Muscle layer of duodenum (tissue), 2 donors: ENCODE data around the gene DAPP1.

Experiments
- H3K27ac ChIP-seq: one replicate; pipeline ENCODE4 v1.7.0; 2013; ENCODE audit warnings: mild to moderate bottlenecking, low read length
- H3K27me3 ChIP-seq: one replicate; pipeline ENCODE4 v1.7.0; 2013; ENCODE audit warnings: low read depth, mild to moderate bottlenecking, control low read depth, low read length
- H3K36me3 ChIP-seq, 2 donors: one replicate each; pipeline ENCODE4 v1.7.0; 2013; ENCODE audit warnings: low read length in 2 of 2, control low read depth in 1 of 2, mild to moderate bottlenecking in 1 of 2; ENCODE audit not compliant: insufficient read depth in 2 of 2, control insufficient read depth in 1 of 2
- H3K4me1 ChIP-seq, 2 donors: one replicate each; pipeline ENCODE4 v1.7.0; 2013; ENCODE audit warnings: low read length in 2 of 2, mild to moderate bottlenecking in 2 of 2, control low read depth in 1 of 2, moderate library complexity in 1 of 2; ENCODE audit not compliant: insufficient read depth in 2 of 2, control insufficient read depth in 1 of 2
- H3K4me3 ChIP-seq, 2 donors: one replicate each; pipeline ENCODE4 v1.7.0; 2013; ENCODE audit warnings: low read length in 2 of 2, low read depth in 1 of 2, mild to moderate bottlenecking in 1 of 2
- H3K9me3 ChIP-seq, 2 donors: one replicate each; pipeline ENCODE4 v1.7.0; 2013; ENCODE audit warnings: low read length in 2 of 2, control low read depth in 1 of 2, mild to moderate bottlenecking in 1 of 2; ENCODE audit not compliant: control insufficient read depth in 1 of 2
- donor health status: healthy.

Gene DAPP1

GRCh38 chr4:99915449-99915848, 98.8 kb downstream of the DAPP1 start:
- no peak overlapping the region for H3K4me3 ChIP-seq
- no peaks in the 10 kb centered on the region for H3K27me3 ChIP-seq
- peaks cover 10 to 18% of the 10 kb centered on the region in 2 donors for H3K36me3 ChIP-seq
- H3K27ac ChIP-seq: no peak overlapping the region
- no peaks in the 10 kb centered on the region for H3K4me1 ChIP-seq
- no peaks in the 10 kb centered on the region for H3K9me3 ChIP-seq

- H3K36me3 ChIP-seq: peaks cover 13 to 24% of the 10 kb centered on the region in 2 donors
- H3K9me3 ChIP-seq: no peaks in the 10 kb centered on the region
- H3K27me3 ChIP-seq: no peaks in the 10 kb centered on the region
- H3K4me3 ChIP-seq: no peak overlapping the region
- no peak overlapping the region for H3K27ac ChIP-seq
- H3K4me1 ChIP-seq: no peaks in the 10 kb centered on the region
Observed at GRCh38 chr4:99917575-99917974, 100.9 kb downstream of the DAPP1 start.

DNA sequence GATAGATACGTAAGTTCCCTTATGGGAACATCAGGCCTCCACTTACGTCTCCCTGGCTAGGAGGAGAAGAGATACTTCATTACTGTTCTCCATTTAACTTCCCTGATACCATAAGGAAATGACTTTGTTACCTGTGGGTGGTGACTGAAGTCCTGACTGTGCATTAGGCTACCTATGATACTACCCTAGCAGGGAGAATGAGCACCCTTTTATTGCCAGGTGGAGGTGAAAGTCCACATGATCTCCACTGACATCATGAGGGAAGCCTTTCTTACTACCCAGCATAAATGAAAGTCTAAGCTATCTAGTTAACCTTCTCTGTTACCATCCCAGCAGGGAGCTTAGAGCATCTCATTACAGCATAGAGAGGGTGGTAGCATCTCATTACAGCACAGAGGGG, 102.0 kb downstream of the DAPP1 start:
- no peak overlapping the region for H3K4me3 ChIP-seq
- H3K27me3 ChIP-seq: no peaks in the 10 kb centered on the region
- H3K36me3 ChIP-seq: peaks cover 13 to 27% of the 10 kb centered on the region in 2 donors
- no peaks in the 10 kb centered on the region for H3K4me1 ChIP-seq
- H3K27ac ChIP-seq: no peak overlapping the region
- H3K9me3 ChIP-seq: no peaks in the 10 kb centered on the region
